Esophagus muscularis mucosa (tissue), 4 donors: Measurements from ENCODE around the gene NCR2.

ENCODE experiments used
- EP300 ChIP-seq: sonication (generic); formaldehyde crosslinking; IDR thresholded peaks from one replicate; pipeline ENCODE4 v1.6.1; 2017; ENCODE audit warnings: antibody characterized with exemption
- POLR2A ChIP-seq: fragments of 450-650 bp; IDR thresholded peaks from one replicate; pipeline ENCODE4 v1.6.1; 2017; ENCODE audit warnings: antibody characterized with exemption, moderate library complexity, mild to moderate bottlenecking, low read depth
- TF ChIP-seq, protein P1 (sequence below), 3 experiments: fragments of 200-600 bp in 2 of 3; fragments of 450-650 bp in 1 of 3; sonication (generic) in 2 of 3; IDR thresholded peaks; one replicate each; pipeline ENCODE4 v1.5.1; 2017 to 2019; ENCODE audit warnings: antibody characterized with exemption in 3 of 3, mild to moderate bottlenecking in 2 of 3, moderate library complexity in 1 of 3

DNA sequence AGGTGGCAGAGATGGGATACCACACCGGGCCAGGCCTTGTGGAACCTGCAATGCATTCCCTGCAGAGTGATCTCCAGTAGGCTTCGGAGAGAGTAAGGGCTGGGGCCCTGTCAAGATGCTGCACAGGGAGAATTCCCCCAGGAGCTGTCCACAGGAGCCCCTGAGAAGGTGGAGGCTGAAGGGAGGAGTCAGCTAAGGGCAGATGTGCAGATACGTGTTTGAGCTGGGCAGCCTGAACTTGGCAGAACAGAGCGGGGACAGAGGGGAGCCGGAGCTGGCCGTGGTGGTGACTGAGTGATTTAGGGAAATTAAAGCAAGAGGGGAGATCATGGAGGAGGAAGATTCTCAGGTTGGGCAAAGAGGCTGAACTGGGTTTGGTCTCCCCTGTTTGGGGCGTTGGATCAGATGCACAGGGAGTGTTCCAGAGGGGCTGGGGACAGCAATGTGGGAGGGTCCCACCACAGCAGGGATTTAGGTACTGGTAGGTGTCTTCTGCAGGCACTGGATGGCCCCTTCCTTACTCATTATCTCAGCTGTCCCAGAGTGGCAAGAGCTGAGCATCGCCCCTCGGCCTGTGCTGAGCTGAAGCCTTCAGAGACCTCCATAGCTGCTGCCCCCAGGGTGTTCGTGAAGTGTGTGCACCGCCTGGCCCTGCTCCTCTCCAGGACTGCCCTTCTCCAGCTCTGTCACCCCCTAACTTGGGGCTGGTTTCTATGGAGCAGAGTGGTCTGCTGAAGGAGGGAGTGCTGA is 3.8 kb upstream of the NCR2 start:
- TF ChIP-seq, protein P1, sequence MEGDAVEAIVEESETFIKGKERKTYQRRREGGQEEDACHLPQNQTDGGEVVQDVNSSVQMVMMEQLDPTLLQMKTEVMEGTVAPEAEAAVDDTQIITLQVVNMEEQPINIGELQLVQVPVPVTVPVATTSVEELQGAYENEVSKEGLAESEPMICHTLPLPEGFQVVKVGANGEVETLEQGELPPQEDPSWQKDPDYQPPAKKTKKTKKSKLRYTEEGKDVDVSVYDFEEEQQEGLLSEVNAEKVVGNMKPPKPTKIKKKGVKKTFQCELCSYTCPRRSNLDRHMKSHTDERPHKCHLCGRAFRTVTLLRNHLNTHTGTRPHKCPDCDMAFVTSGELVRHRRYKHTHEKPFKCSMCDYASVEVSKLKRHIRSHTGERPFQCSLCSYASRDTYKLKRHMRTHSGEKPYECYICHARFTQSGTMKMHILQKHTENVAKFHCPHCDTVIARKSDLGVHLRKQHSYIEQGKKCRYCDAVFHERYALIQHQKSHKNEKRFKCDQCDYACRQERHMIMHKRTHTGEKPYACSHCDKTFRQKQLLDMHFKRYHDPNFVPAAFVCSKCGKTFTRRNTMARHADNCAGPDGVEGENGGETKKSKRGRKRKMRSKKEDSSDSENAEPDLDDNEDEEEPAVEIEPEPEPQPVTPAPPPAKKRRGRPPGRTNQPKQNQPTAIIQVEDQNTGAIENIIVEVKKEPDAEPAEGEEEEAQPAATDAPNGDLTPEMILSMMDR (IDR thresholded peaks at IDR 0.05) = no peak
- no peak for TF ChIP-seq EP300
- TF ChIP-seq POLR2A = no peak
